Retina (tissue), 1 donor: ENCODE results near the gene CHMP5.
"Not testable (repeated sequence)": the region's sequence is repeated elsewhere in the genome, so short reads cannot be mapped to it uniquely, and the experiment has no call there.

Experiments
- DNase-seq: peaks from one replicate; pipeline ENCODE4 v3.0.0-alpha.2; 2016

Gene CHMP5

GRCh38 chr9:33285502-33285901, 20.7 kb downstream of the CHMP5 start:
- no peak for DNase-seq

GRCh38 chr9:33287087-33287490, 22.2 kb downstream of the CHMP5 start:
- DNase-seq: peak; percentile 17

- DNase-seq: no peak
These were observed 23.4 kb downstream of the CHMP5 start for GRCh38 chr9:33288235-33288634.

GRCh38 chr9:33288828-33289483, 24.1 kb downstream of the CHMP5 start:
- DNase-seq: no peak

- DNase-seq: peak; percentile 15
These were observed 24.6 kb downstream of the CHMP5 start for GRCh38 chr9:33289496-33289895.

GRCh38 chr9:33289936-33290246, 25.0 kb downstream of the CHMP5 start:
- DNase-seq: no peak

GRCh38 chr9:33290247-33291030, 25.6 kb downstream of the CHMP5 start, which contains the start of gene NFX1:
Gene NFX1, plus strand, starts transcription at chr9:33290516. Its CDS starts 57 bp downstream, at chr9:33290573.
- DNase-seq: peak; percentile 99

GRCh38 chr9:33291031-33291397, 26.2 kb downstream of the CHMP5 start:
- no peak for DNase-seq

- DNase-seq: no peak
These were observed 27.1 kb downstream of the CHMP5 start for GRCh38 chr9:33291901-33292300.

- DNase-seq: no peak
These were observed 28.9 kb downstream of the CHMP5 start for GRCh38 chr9:33293782-33294181.

- no peak for DNase-seq
These were observed 30.0 kb downstream of the CHMP5 start for GRCh38 chr9:33294670-33295432.

GRCh38 chr9:33295571-33295970, 30.7 kb downstream of the CHMP5 start:
- no peak for DNase-seq

GRCh38 chr9:33297432-33297831, 32.6 kb downstream of the CHMP5 start:
- no peak for DNase-seq

- no peak for DNase-seq
These were observed 35.7 kb downstream of the CHMP5 start for GRCh38 chr9:33300546-33300945.

- no peak for DNase-seq
These were observed 39.5 kb downstream of the CHMP5 start for GRCh38 chr9:33304362-33304761.

GRCh38 chr9:33306037-33306436, 41.2 kb downstream of the CHMP5 start:
- no peak for DNase-seq

- DNase-seq: no peak
These were observed 42.2 kb downstream of the CHMP5 start for GRCh38 chr9:33307067-33307466.

GRCh38 chr9:33309903-33310302, 45.1 kb downstream of the CHMP5 start:
- no peak for DNase-seq

- no peak for DNase-seq
These were observed 45.9 kb downstream of the CHMP5 start for GRCh38 chr9:33310748-33311147.

GRCh38 chr9:33311953-33312352, 47.1 kb downstream of the CHMP5 start:
- no peak for DNase-seq

- DNase-seq: no peak
These were observed 50.5 kb downstream of the CHMP5 start for GRCh38 chr9:33315371-33315770.

GRCh38 chr9:33317136-33317535, 52.3 kb downstream of the CHMP5 start:
- not testable (repeated sequence) for DNase-seq

- DNase-seq: no peak
These were observed 53.4 kb downstream of the CHMP5 start for GRCh38 chr9:33318225-33318624.

GRCh38 chr9:33318781-33319180, 53.9 kb downstream of the CHMP5 start:
- DNase-seq: no peak
